ENCODE measurements around the gene HIPK3.

The HIPK3 gene

GRCh38 chr11:33387996-33388395 lies 130.8 kb downstream of the HIPK3 start:
- no peak for TF ChIP-seq CTCF (IDR thresholded peaks at IDR 0.05)

DNA sequence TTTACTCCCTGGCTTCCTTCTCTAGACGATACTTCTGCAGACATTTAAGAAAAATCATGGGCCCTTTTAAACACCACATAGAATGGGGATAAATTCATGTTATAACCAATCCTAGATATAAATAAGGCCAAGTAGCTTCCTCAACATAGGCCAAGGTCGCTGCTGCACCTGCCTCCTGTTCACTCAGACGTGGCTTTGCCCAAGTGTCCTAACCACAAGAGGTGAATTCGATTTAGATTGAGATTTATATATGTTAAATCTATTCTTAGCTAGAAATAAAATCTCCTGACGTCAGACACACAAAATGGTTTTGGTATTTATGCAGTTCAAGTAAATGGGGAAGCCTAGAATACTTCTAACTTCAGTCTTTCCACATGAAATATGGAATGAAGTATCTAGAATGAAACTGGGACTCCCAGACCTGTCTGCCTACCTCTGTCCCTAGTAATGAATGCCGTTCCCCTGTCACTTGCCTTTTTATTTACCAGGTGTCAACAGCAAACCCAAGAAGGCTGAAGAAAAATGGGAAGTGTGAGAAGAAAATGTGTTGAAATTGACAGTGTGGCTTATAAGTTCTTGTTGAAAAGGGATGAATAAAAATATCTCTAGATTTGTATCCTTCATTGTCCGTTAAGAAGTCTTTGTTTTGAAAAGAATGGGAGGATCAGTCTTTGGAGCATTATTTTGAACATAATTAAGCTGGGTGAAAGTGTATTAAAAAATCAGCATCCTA lies 131.8 kb downstream of the HIPK3 start:
- TF ChIP-seq CTCF (IDR thresholded peaks at IDR 0.05), result no peak

DNA sequence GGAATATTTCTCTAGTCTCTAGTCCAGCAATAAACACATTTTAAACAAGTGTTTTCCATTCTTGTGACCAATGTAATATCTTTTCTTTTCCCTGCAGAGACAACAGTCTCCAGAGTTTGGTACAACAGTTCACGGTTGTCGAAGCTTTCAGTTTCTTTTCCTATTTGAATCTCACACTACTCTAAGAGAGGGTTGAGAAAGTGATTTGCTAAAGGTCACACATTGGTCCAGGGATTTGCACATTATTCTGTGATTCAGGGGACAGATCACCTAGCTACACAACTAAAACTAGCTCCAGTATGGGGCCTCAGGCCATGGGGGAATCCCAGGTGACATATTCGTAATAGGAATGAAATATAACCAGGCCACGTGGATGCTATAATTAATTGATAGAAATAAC lies 132.5 kb downstream of the HIPK3 start:
- TF ChIP-seq CTCF (IDR thresholded peaks at IDR 0.05), result no peak

DNA sequence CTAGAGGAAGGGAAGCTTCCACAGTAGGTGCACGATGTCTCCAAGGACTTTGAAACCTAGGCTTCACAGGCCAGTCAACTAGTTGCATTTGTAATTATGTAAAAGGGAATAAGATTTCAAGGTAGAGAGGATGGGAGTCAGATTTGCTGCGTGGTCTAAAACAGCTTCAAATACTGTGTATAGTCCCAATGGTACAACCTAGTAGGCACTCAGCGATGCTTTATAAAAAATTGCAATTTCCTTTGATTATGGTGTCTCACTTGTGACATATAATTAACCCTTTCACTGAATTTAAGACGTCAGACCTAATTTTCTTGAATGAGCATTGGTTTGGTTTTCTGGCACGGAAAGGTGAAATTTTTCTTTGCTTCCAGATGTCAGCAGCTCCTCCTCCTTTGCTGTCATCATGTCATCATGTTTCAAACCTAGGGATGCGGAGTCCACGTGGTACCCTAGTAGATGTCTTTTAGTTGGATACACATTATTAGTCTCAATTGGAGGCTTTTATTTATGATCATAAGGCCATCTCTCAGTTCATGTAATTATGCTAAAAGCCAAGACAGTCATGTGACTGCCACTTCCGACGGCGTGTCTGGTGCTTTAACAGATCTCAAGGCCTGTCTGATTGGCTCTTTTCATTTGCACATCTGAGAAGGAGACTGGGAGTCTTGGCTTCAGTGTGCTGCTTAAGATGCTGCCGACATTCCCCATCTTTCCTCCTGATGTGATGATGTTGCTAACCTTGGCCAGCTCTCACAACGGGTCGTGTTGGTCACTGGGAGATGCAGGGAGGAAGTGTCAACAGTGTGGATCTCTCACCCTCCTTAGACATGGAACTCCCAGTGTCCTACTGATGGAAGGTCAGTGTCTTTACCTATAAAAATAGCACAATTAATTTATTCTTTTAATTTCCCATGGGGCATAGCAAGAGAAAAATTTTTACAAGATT lies 134.0 kb downstream of the HIPK3 start:
- no peak for TF ChIP-seq CTCF (IDR thresholded peaks at IDR 0.05)

DNA sequence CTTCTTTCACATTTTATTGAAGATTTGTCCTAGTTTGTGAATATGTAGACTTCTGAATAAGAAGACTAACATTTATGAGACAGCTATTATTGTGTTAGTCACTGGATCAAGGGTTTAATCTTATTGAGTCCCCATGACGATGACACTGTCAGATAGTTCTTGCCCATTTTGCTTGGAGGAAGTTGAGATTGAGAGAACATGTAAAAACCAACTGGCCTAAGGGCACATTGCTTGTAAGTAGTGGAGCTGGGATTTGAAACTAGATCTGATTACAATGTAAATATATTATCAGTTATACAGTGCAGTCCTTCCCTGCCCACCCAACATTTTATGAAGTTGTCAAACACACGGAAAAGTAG lies 134.7 kb downstream of the HIPK3 start:
- TF ChIP-seq CTCF (IDR thresholded peaks at IDR 0.05), result no peak

GRCh38 chr11:33394431-33395109 lies 137.4 kb downstream of the HIPK3 start:
- no peak for TF ChIP-seq CTCF (IDR thresholded peaks at IDR 0.05)

DNA sequence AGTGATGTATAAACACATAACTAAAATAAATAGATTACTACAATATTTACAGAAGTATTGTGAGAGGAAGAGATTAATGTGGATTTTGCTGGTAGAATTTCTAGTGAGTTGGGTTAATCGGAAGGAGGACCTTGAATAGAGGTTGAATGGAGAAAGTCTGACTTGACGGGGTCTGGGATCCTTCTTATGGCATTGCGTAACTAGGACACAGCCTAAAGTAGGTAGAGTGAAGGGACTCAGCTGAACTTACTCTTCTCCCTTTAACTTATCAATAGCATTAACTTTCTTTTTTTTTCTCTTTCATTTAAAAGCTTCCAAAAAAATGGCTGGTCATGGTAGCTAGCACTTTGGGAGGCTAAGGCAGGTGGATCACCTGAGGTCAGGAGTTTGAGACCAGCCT lies 139.2 kb downstream of the HIPK3 start:
- no peak for TF ChIP-seq CTCF (IDR thresholded peaks at IDR 0.05)
